H1 (cell line): ENCODE results near the gene STK26. TPM values are rescaled to one million over a fixed set of nuclear protein-coding genes. Genes with fewer than 3 reads are reported as not detected.

Experiments
- BACH1 ChIP-seq: IDR thresholded peaks from 2 replicates; pipeline ENCODE4 v1.6.1; 2012; ENCODE audit warnings: low read length, improper control_type of control experiment
- CBX5 ChIP-seq: fragments of 300-800, 300-1000 bp; sonication (generic); IDR thresholded peaks from 2 replicates; pipeline ENCODE4 v1.7.1; 2016; ENCODE audit warnings: antibody characterized with exemption, low read length, low read depth
- CEBPB ChIP-seq: IDR thresholded peaks from 2 replicates; pipeline ENCODE4 v1.6.1; 2012; ENCODE audit warnings: low read depth, low read length
- CHD2 ChIP-seq: IDR thresholded peaks from 2 replicates; pipeline ENCODE4 v1.6.1; 2012; ENCODE audit warnings: low read length, improper control_type of control experiment
- CHD7 ChIP-seq: fragments of 300-600 bp; sonication (generic); IDR thresholded peaks from 2 replicates; pipeline ENCODE4 v1.7.1; 2012; ENCODE audit warnings: low read length, moderate library complexity, mild to moderate bottlenecking, inconsistent platforms; ENCODE audit not compliant: insufficient replicate concordance
- HDAC2 ChIP-seq, 2 experiments: fragments of 300-600 bp in 1 of 2; sonication (generic) in 1 of 2; IDR thresholded peaks; 2 replicates each; pipeline ENCODE4 v1.6.1; 2011 to 2012; ENCODE audit warnings: low read depth in 2 of 2, low read length in 2 of 2, mild to moderate bottlenecking in 2 of 2, moderate library complexity in 2 of 2, borderline replicate concordance in 1 of 2, inconsistent platforms in 1 of 2
- POLR2A ChIP-seq, 2 experiments: IDR thresholded peaks; 1 replicate in 1 of 2; 2 replicates in 1 of 2; pipeline ENCODE4 v1.6.1; 2011; ENCODE audit warnings: low read depth in 2 of 2, low read length in 2 of 2, mild to moderate bottlenecking in 2 of 2; ENCODE audit errors: control extremely low read depth in 1 of 2
- RNF2 ChIP-seq: fragments of 200-900, 300-1000 bp; sonication (generic); IDR thresholded peaks from 2 replicates; pipeline ENCODE4 v1.7.1; 2016; ENCODE audit warnings: borderline replicate concordance, low read depth, mild to moderate bottlenecking, antibody characterized with exemption, low read length; ENCODE audit not compliant: poor library complexity, severe bottlenecking; ENCODE audit errors: missing control alignments
- TAF1 ChIP-seq: IDR thresholded peaks from 2 replicates; pipeline ENCODE4 v1.6.1; 2011; ENCODE audit warnings: mild to moderate bottlenecking, low read depth, low read length
- TBP ChIP-seq: IDR thresholded peaks from 2 replicates; pipeline ENCODE4 v1.6.1; 2011; ENCODE audit warnings: low read depth, low read length, improper control_type of control experiment
- YY1 ChIP-seq: IDR thresholded peaks from 2 replicates; pipeline ENCODE4 v1.6.1; 2011; ENCODE audit warnings: low read depth, mild to moderate bottlenecking, low read length
- polyA plus RNA-seq, 7 experiments: library from polyadenylated mRNA; depleted of rRNA in 3 of 7; stranded (reverse) in 5 of 7; unstranded in 2 of 7; fragments of >200 nt in 5 of 7; fragments of 200-250 nt in 2 of 7; gene quantifications; 1 replicate in 5 of 7; 2 replicates in 1 of 7; 4 replicates in 1 of 7; pipeline versions ENCODE4 v1.2.1 to v1.2.3, GENCODE V29; 2011 to 2013; ENCODE audit warnings: missing spikeins in 2 of 7, mixed read lengths in 2 of 7
- total RNA-seq: library from RNA; stranded (reverse); fragmentation: NEBNext Ultra II Directional; extraction: Animal tissue kit (Norgen Biotek cat#: 25700); gene quantifications from 2 replicates; pipeline ENCODE4 v1.2.1, GENCODE V29; 2021
- TF ChIP-seq, protein P1 (sequence below): IDR thresholded peaks from 2 replicates; pipeline ENCODE4 v1.6.1; 2012; ENCODE audit warnings: inconsistent platforms

STK26 gene
- total and polyA plus RNA-seq, 2 of the 8 experiments (the other 6 are each of a cell fraction or from before 2014, with no cell fraction given), result 24.2 to 98.2 TPM

- no peak for TF ChIP-seq CHD7
- no peak for TF ChIP-seq BACH1
- TF ChIP-seq POLR2A (IDR thresholded peaks at IDR 0.05; ENCODE audit: control extremely low read depth in 1 of 2, low read depth in 2 of 2, low read length in 2 of 2), result no peak
- no peak for TF ChIP-seq YY1
- no peak for TF ChIP-seq TAF1
- no peak for TF ChIP-seq TBP
- no peak for TF ChIP-seq CEBPB
- TF ChIP-seq, protein P1, sequence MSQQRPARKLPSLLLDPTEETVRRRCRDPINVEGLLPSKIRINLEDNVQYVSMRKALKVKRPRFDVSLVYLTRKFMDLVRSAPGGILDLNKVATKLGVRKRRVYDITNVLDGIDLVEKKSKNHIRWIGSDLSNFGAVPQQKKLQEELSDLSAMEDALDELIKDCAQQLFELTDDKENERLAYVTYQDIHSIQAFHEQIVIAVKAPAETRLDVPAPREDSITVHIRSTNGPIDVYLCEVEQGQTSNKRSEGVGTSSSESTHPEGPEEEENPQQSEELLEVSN, result no peak
- TF ChIP-seq CBX5, result no peak
- TF ChIP-seq HDAC2 (IDR thresholded peaks at IDR 0.05; ENCODE audit: borderline replicate concordance in 1 of 2, low read depth in 2 of 2, low read length in 2 of 2), result no peak
- TF ChIP-seq CHD2, result no peak
- TF ChIP-seq RNF2, result no peak
These were observed 78.7 kb downstream of the STK26 start (continued) for GRCh38 chrX:132101799-132102198.
